Duodenal mucosa (tissue), 2 donors: ENCODE measurements around the gene PIP4K2B.
"Not testable (repeated sequence)": the region's sequence is repeated elsewhere in the genome, so short reads cannot be mapped to it uniquely, and the experiment has no call there.

Experiments
- H3K27ac ChIP-seq: one replicate; pipeline ENCODE4 v1.7.0; 2013; ENCODE audit warnings: low read depth, low read length
- H3K27me3 ChIP-seq, 2 donors: one replicate each; pipeline ENCODE4 v1.7.0; 2013; ENCODE audit warnings: low read length in 2 of 2, control low read depth in 1 of 2; ENCODE audit not compliant: insufficient read depth in 2 of 2, control insufficient read depth in 1 of 2
- H3K36me3 ChIP-seq, 2 donors: one replicate each; pipeline ENCODE4 v1.7.0; 2013; ENCODE audit warnings: low read length in 2 of 2, control low read depth in 1 of 2; ENCODE audit not compliant: insufficient read depth in 2 of 2, control insufficient read depth in 1 of 2
- H3K4me1 ChIP-seq, 2 donors: one replicate each; pipeline ENCODE4 v1.7.0; 2013; ENCODE audit warnings: low read length in 2 of 2, control low read depth in 1 of 2; ENCODE audit not compliant: insufficient read depth in 2 of 2, control insufficient read depth in 1 of 2
- H3K4me3 ChIP-seq, 2 donors: one replicate each; pipeline ENCODE4 v1.7.0; 2013; ENCODE audit warnings: low read length in 2 of 2, low read depth in 1 of 2
- H3K9ac ChIP-seq, 2 donors: one replicate each; pipeline ENCODE4 v1.7.0; 2013; ENCODE audit warnings: low read length in 2 of 2, low read depth in 1 of 2
- H3K9me3 ChIP-seq, 2 donors: one replicate each; pipeline ENCODE4 v1.7.0; 2013; ENCODE audit warnings: low read length in 2 of 2, control low read depth in 1 of 2; ENCODE audit not compliant: control insufficient read depth in 1 of 2

PIP4K2B gene

GRCh38 chr17:38730526-38731379, 68.6 kb downstream of the PIP4K2B start:
- Histone ChIP-seq H3K36me3 (peaks cover 2 to 17% of the 10 kb centered on the region in 2 donors), H3K27ac (peak overlapping the region; percentile 92)

DNA sequence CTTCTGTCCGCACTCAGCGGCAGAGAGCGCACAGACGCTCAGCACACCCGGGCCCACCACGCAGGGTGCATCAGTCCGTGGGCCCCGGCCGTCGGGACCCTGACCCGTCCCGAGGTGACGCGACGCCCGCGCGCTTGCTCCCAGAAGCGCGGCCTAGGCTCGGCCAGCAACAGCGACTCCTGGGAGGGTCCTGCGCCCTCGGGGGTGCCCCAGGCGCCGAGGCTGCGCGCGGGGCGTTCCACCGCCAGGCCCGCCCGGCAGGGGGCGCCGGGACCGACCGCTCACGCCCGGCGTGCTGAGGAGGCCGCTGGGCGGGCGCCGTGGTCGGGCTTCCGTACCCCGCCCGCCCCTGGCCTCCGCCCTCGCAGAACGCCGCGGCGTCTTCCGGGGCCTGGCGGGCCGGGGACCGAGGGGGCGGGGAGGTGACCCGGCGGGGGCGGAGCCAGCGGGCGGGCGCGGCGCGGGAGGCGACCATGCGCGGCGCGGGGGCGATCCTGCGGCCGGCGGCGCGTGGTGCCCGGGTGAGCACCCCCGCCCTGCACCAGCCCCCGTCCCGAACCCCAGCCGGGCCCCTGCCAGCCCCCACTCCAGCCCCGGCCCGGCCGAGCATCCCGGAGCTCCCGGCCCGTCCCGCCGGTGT, 69.3 kb downstream of the PIP4K2B start, which contains the start of gene CISD3:
CISD3 (plus strand) TSS at position 456 of the 640 bp plus-strand sequence; CDS start at position 474, 18 bp downstream.
- no peaks in the 10 kb centered on the region for H3K27me3 ChIP-seq
- H3K36me3 ChIP-seq, result peaks cover 3 to 17% of the 10 kb centered on the region in 2 donors
- H3K4me1 ChIP-seq, result peaks cover 67 to 77% of the 10 kb centered on the region in 2 donors
- peak within 1 kb of the TSS; percentile 92 for H3K27ac ChIP-seq
- peak within 1 kb of the TSS; percentile 97 to 98 for H3K4me3 ChIP-seq
- peak within 1 kb of the TSS; percentile 99 for H3K9ac ChIP-seq
- no peaks in the 10 kb centered on the region for H3K9me3 ChIP-seq

More at GRCh38 chr17:38730526-38731379, 68.6 kb downstream of the PIP4K2B start:
- Histone ChIP-seq H3K4me3 (peak overlapping the region; percentile 97 to 98), H3K9ac (peak overlapping the region; percentile 99), H3K9me3 (no peaks in the 10 kb centered on the region), H3K27me3 (no peaks in the 10 kb centered on the region), H3K4me1 (peaks cover 67 to 77% of the 10 kb centered on the region in 2 donors)

DNA sequence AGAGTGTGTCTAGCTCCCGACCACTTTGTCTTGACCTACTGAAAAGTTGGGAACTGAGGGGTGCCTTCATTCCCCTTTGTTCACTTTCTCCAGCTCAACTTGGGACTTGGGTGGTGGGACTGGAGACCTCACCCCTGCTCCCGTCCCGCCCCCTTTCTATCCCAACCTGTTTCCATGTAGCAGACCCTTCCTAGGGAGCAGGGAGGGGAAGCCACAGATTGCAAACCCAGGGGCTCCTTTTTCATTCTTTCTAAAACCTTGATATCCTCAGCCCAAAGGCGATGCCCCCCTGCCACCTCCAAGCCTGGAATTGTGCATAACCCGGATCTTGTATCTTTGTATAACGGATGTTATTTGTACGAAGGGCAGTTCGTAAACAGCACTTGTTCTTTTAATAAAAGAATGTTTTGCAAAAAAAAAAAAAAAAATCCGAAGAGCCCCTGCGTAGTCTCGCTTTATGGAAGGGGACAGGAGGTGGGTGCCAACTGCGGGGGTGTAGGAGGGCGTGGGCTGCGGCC, 69.9 kb downstream of the PIP4K2B start:
- Histone ChIP-seq H3K27ac (peak overlapping the region; percentile 76), H3K27me3 (no peaks in the 10 kb centered on the region), H3K9me3 (no peaks in the 10 kb centered on the region), H3K9ac (peak overlapping the region; percentile 76 to 79), H3K36me3 (peaks cover 5 to 15% of the 10 kb centered on the region in 2 donors), H3K4me3 (peak overlapping the region; percentile 73 to 79), H3K4me1 (peaks cover 70 to 81% of the 10 kb centered on the region in 2 donors)

GRCh38 chr17:38728290-38728831, 71.0 kb downstream of the PIP4K2B start:
- peaks cover 4 to 5% of the 10 kb centered on the region in 2 donors for H3K36me3 ChIP-seq
- no peak overlapping the region for H3K27ac ChIP-seq
- H3K9ac ChIP-seq, result peak overlapping the region in 1 of 2 donors; percentile 43

GRCh38 chr17:38727736-38728135, 71.6 kb downstream of the PIP4K2B start:
- Histone ChIP-seq H3K9me3 (no peaks in the 10 kb centered on the region), H3K4me3 (no peak overlapping the region), H3K4me1 (peaks cover 59 to 70% of the 10 kb centered on the region in 2 donors), H3K27me3 (no peaks in the 10 kb centered on the region), H3K9ac (no peak overlapping the region), H3K36me3 (peaks cover 3 to 10% of the 10 kb centered on the region in 2 donors), H3K27ac (no peak overlapping the region)

More at GRCh38 chr17:38728290-38728831, 71.0 kb downstream of the PIP4K2B start:
- H3K9me3 ChIP-seq, result no peaks in the 10 kb centered on the region
- peak overlapping the region in 1 of 2 donors; percentile 21 for H3K4me3 ChIP-seq
- peaks cover 64 to 75% of the 10 kb centered on the region in 2 donors for H3K4me1 ChIP-seq
- no peaks in the 10 kb centered on the region for H3K27me3 ChIP-seq

DNA sequence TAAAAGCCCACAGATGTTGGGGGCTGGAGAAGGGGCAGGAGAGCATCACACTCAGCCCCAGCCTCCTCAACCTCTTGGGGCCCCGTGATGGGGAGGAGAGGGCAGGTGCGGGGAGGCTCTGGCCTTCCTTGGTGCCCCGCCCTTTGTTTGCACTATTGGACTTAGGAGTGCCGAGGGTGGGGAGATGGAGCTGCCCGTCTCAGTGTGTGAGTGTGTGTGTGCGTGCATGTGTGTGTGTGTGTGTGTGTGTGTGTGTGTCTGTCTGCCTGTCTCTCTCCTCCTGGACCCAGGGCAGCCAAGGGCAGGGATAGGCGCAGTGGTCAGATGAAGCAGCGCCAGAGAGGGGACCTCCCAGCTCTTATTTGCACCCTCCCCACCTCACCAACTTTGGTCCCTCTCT, 73.2 kb downstream of the PIP4K2B start:
- not testable (repeated sequence) for H3K4me3 ChIP-seq, H3K9ac ChIP-seq, H3K27me3 ChIP-seq, H3K27ac ChIP-seq, H3K9me3 ChIP-seq
- Histone ChIP-seq H3K36me3 (peaks cover 8 to 17% of the 10 kb centered on the region in 2 donors), H3K4me1 (peaks cover 44 to 54% of the 10 kb centered on the region in 2 donors)

DNA sequence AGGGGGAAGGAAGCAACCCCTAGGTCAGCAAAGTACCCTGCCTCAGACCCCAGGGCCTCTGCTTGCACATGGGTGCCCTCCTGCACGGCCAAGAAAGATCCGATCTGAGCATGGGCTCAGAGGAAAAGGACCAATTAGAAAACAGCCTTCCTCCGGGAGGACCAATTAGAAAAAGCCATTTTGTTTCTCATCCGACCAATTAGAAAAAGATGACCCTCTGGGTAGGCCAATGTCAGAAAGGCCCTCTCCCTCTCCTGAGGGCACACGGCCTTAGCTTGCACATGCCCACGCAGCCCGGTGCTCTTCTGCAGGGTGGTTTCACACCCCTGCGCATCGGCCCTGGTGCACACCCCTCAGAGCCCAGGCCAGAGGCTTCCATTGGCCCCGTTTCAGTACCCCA, 74.3 kb downstream of the PIP4K2B start:
- Histone ChIP-seq H3K9ac (no peak overlapping the region), H3K4me3 (no peak overlapping the region), H3K9me3 (no peaks in the 10 kb centered on the region), H3K27me3 (no peaks in the 10 kb centered on the region), H3K36me3 (peaks cover 16 to 21% of the 10 kb centered on the region in 2 donors), H3K27ac (no peak overlapping the region), H3K4me1 (peaks cover 41 to 48% of the 10 kb centered on the region in 2 donors)

- no peaks in the 10 kb centered on the region for H3K27me3 ChIP-seq
- H3K9me3 ChIP-seq, result no peaks in the 10 kb centered on the region
- no peak overlapping the region for H3K4me3 ChIP-seq
- H3K4me1 ChIP-seq, result peaks cover 43 to 46% of the 10 kb centered on the region in 2 donors
- peaks cover 16 to 21% of the 10 kb centered on the region in 2 donors for H3K36me3 ChIP-seq
- no peak overlapping the region for H3K27ac ChIP-seq
- H3K9ac ChIP-seq, result no peak overlapping the region
Observed at GRCh38 chr17:38724337-38724988, 74.9 kb downstream of the PIP4K2B start.

- Histone ChIP-seq H3K4me3 (no peak overlapping the region), H3K9ac (no peak overlapping the region), H3K27ac (no peak overlapping the region), H3K27me3 (no peaks in the 10 kb centered on the region), H3K4me1 (peaks cover 27 to 30% of the 10 kb centered on the region in 2 donors), H3K36me3 (peaks cover 29 to 39% of the 10 kb centered on the region in 2 donors), H3K9me3 (no peaks in the 10 kb centered on the region)
Observed at GRCh38 chr17:38721802-38722201, 77.6 kb downstream of the PIP4K2B start.
